ENCODE measurements around the gene PREX1. TPM values are rescaled to one million over a fixed set of nuclear protein-coding genes. Genes with fewer than 3 reads are reported as not detected.

PREX1 gene
- total RNA-seq, 2 experiments from 2014 or later, result 36.5 to 39.2 TPM

- Mint-ChIP-seq H3K27ac (no peak overlapping the region), H3K9me3 (ENCODE audit: low read depth) (no peaks in the 10 kb centered on the region), H3K27me3 (no peaks in the 10 kb centered on the region), H3K4me3 (no peak overlapping the region), H3K4me1 (peaks cover 16% of the 10 kb centered on the region), H3K36me3 (ENCODE audit: low read depth) (peaks cover 11% of the 10 kb centered on the region)
- intact Hi-C loops (cut with DNase I, micrococcal nuclease), result loop anchor here in 1 of 2 experiments (10.0 kb wide), 1 partner anchor 1431 kb away; no protein-coding TSS in a partner anchor
- ChIA-PET POLR2A (no interaction called here), CTCF (interaction anchor here (0.5 kb wide), 1 partner anchor 280 kb away, joined by 3 read pairs; no protein-coding TSS in a partner anchor)
- DNase-seq (no peak), ATAC-seq (no peak)
Observed at GRCh38 chr20:48625136-48625900, 202.5 kb downstream of the PREX1 start.

GRCh38 chr20:48624315-48625020, 203.3 kb downstream of the PREX1 start:
- POLR2A ChIA-PET, result interaction anchor here (0.8 kb wide), 1 partner anchor 61 kb away, joined by 6 read pairs; no protein-coding TSS in a partner anchor
- intact Hi-C loops (cut with DNase I, micrococcal nuclease), result loop anchor here (5.0 to 10.0 kb wide), 2 partner anchors 962 to 1430 kb away; no protein-coding TSS in a partner anchor

DNA sequence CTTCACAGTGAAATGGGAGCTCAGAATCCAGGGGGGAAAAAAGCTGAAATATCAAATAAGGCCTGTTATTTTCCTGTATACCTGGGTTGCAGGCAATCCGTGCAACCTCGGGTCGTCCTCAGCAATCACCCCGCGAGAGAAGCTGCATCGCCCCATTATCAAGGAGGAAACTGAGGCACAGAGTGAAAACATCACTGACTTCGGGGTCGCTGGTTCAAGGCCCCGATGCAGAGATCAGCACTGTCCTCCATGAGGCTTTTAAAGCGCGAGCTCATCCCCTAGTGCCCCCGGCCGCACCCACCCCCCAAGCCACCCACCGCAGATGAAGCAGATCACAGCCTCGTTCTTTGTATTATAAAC, 203.9 kb downstream of the PREX1 start:
- no peaks in the 10 kb centered on the region for H3K9me3 Mint-ChIP-seq (ENCODE audit: low read depth)
- no peaks in the 10 kb centered on the region for H3K27me3 Mint-ChIP-seq
- no peak for DNase-seq
- peaks cover 16% of the 10 kb centered on the region for H3K4me1 Mint-ChIP-seq
- ChIA-PET POLR2A (interaction anchor here (0.8 kb wide), 1 partner anchor 60 kb away, joined by 6 read pairs; no protein-coding TSS in a partner anchor), CTCF (interaction anchor here (0.8 kb wide), 1 partner anchor 433 kb away, joined by 3 read pairs; no protein-coding TSS in a partner anchor)
- intact Hi-C loops (cut with DNase I, micrococcal nuclease), result loop anchor here (5.0 to 10.0 kb wide), 2 partner anchors 962 to 1429 kb away; no protein-coding TSS in a partner anchor
- no peak overlapping the region for H3K27ac Mint-ChIP-seq
- H3K4me3 Mint-ChIP-seq, result no peak overlapping the region
- H3K36me3 Mint-ChIP-seq (ENCODE audit: low read depth), result peaks cover 11% of the 10 kb centered on the region
- no peak for ATAC-seq

More at GRCh38 chr20:48624315-48625020, 203.3 kb downstream of the PREX1 start:
- H3K9me3 Mint-ChIP-seq (ENCODE audit: low read depth), result no peaks in the 10 kb centered on the region
- H3K4me1 Mint-ChIP-seq, result peaks cover 16% of the 10 kb centered on the region
- no peaks in the 10 kb centered on the region for H3K27me3 Mint-ChIP-seq
- DNase-seq, result no peak
- H3K36me3 Mint-ChIP-seq (ENCODE audit: low read depth), result peaks cover 11% of the 10 kb centered on the region
- no peak for ATAC-seq
- CTCF ChIA-PET, result interaction anchor here (0.5 to 0.8 kb wide), 2 partner anchors 281 to 432 kb away, joined by 3 read pairs; no protein-coding TSS in a partner anchor
- H3K27ac Mint-ChIP-seq, result no peak overlapping the region
- no peak overlapping the region for H3K4me3 Mint-ChIP-seq

DNA sequence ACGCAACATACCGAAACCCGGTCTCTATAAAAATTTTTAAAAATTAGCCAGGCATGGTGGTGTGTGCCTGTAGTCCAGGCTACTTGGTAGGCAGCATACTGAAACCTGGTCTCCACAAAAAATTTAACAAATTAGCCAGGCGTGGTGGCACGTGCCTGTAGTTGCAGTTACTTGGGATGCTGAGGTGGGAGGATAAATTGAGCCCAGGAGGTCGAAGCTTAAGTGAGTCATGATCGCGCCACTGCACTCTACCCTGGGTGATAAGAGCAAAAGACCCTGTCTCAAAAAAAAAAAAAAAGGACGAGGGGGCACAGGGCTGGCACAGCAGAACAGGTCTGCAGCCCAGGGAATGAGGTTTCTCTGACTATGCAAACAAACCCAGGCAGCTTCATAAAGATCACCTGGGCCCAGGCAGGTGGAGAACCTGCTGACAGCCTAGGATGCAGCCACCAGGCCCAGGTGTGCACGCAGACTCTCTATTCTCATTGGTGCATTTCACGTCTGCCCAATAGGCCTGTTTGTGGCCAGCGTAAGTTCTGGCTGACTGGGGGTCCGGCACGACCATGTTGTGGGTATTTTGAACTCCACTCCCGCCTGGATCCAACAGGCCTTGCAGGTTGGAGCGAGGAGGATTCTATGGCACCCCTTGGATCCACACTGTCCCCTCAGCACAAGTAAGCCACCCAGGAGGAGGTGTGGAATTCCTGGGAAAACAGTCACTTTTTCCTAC, 204.5 kb downstream of the PREX1 start:
- intact Hi-C loops (cut with DNase I, micrococcal nuclease), result loop anchor here (5.0 to 10.0 kb wide), 2 partner anchors 961 to 1429 kb away; no protein-coding TSS in a partner anchor
- DNase-seq (no peak), ATAC-seq (no peak)
- POLR2A ChIA-PET, result interaction anchor here (0.8 kb wide), 1 partner anchor 60 kb away, joined by 6 read pairs; no protein-coding TSS in a partner anchor
- Mint-ChIP-seq H3K27ac (no peak overlapping the region), H3K4me1 (peaks cover 16% of the 10 kb centered on the region), H3K4me3 (no peak overlapping the region), H3K9me3 (ENCODE audit: low read depth) (no peaks in the 10 kb centered on the region), H3K36me3 (ENCODE audit: low read depth) (peaks cover 11% of the 10 kb centered on the region), H3K27me3 (no peaks in the 10 kb centered on the region)
- CTCF ChIA-PET, result interaction anchor here (0.8 kb wide), 1 partner anchor 434 kb away, joined by 3 read pairs; no protein-coding TSS in a partner anchor

DNA sequence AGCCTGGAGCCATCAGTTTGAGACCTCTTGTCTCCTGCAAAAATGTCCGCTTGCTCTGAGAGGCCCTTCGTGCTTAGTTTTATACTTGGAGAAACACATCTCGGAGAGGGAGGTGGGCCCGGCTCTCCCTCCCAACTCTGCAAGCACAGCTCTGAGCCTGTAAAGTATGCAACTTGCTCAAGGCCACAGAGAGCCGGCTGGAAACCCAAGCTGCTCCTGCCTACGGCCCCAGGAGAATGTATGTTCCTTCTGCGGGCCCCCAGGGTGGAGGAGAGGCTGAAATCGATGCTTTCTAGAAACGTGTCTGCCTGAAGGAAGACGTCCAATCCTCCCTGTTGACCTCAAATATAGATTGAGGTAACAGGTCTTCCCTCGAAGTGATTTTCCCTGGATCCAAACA, 205.4 kb downstream of the PREX1 start:
- no peak overlapping the region for H3K27ac Mint-ChIP-seq

DNA sequence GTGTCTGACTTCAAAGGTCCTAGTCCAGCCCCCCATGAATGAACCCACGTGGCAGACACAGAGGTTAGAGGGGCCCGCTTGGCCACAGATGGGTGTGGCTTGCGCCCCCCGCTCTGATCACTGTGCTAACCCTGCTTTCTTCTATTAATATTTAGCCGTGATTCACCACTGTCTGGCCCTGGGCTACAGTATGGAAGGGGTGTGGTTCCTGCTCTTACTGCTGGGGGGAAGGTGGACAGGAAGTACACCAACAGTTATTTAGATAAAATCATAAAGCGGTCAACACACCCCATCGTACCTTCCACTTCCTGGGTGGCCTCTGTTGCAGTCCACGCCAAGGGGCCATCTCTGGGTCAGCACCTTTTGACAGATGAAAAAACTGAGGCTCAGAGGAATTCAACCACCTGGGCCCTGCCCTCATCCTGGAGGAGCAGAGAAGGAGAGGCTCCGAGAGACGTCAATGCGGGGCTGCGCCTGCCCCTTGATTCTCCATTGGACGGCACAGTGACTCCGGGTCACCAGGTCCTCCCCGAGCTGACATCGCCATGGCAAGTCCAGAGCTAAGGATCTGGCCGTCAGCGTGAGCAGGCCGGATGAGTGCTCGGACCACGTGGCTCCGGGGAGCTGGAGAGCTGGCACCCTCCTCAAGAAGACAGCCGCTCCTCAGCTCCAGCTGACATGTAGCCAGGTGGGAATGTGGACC, 206.3 kb downstream of the PREX1 start:
- H3K9me3 Mint-ChIP-seq (ENCODE audit: low read depth), result no peaks in the 10 kb centered on the region
- ChIA-PET POLR2A (no interaction called here), CTCF (interaction anchor here (0.7 to 2.1 kb wide), 24 partner anchors 8 to 961 kb away, joined by 3 to 43 read pairs (median 5); no protein-coding TSS in a partner anchor)
- no peak for ATAC-seq
- no peak overlapping the region for H3K27ac Mint-ChIP-seq
- H3K36me3 Mint-ChIP-seq (ENCODE audit: low read depth), result peaks cover 9% of the 10 kb centered on the region
- peaks cover 10% of the 10 kb centered on the region for H3K4me1 Mint-ChIP-seq
- no peaks in the 10 kb centered on the region for H3K27me3 Mint-ChIP-seq
- DNase-seq, result no peak
- no peak overlapping the region for H3K4me3 Mint-ChIP-seq
- intact Hi-C loops (cut with DNase I, micrococcal nuclease), result loop anchor here (1.0 to 10.0 kb wide), 6 partner anchors 271 to 1427 kb away; no protein-coding TSS in a partner anchor

More for the DNA sequence above, 205.4 kb downstream of the PREX1 start:
- ATAC-seq (no peak), DNase-seq (no peak)
- CTCF ChIA-PET, result interaction anchor here (1.0 kb wide), 2 partner anchors 945 to 962 kb away, joined by 3 to 4 read pairs; no protein-coding TSS in a partner anchor
- H3K9me3 Mint-ChIP-seq (ENCODE audit: low read depth), result no peaks in the 10 kb centered on the region
- no peaks in the 10 kb centered on the region for H3K27me3 Mint-ChIP-seq
- POLR2A ChIA-PET, result no interaction called here
- peaks cover 11% of the 10 kb centered on the region for H3K36me3 Mint-ChIP-seq (ENCODE audit: low read depth)
- intact Hi-C loops (cut with DNase I, micrococcal nuclease), result loop anchor here (5.0 to 10.0 kb wide), 2 partner anchors 960 to 1428 kb away; no protein-coding TSS in a partner anchor
- H3K4me1 Mint-ChIP-seq, result peaks cover 16% of the 10 kb centered on the region
- no peak overlapping the region for H3K4me3 Mint-ChIP-seq

DNA sequence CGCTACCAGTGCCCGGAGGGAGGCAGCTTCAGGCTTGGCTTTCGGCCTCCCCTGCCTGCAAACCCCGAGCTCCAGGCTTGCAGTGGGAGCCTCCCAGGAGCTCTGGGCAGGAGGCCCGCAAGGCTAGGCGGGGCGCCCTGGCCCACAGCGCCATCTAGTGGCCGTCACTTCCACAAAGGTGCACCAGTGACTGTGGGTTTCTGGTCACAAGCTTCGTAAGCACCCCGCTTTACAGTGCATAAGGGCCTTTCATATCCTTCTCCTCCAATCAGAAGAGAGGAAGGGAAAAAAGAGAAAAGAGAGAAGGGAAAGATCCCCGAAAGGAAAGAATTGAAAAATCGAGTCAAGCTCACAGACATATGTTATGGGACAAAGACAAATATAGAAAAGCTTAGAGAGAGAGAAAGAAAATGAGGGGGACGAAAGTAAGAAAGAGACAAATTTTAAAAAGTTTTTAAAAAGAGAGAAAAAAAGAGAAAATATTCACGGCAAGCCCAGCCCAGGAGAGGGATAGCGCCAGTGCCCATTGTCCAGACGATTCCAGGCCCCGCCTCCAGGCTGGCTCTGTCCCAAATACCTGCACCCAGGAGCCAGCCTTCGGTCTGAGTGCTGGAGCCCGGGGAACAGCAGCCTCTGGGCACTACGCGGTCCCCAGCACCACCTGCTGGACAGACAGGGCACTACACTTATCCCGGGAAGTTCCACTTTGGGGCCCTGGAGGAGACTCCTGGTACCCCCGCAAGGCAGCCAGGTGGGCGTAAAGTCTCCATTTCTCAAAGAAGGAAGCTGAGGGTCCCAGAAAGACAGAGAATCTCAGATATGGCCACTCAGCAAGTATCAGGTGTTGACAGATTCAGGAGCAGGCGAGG, 207.1 kb downstream of the PREX1 start:
- no peaks in the 10 kb centered on the region for H3K9me3 Mint-ChIP-seq (ENCODE audit: low read depth)
- H3K27me3 Mint-ChIP-seq, result no peaks in the 10 kb centered on the region
- H3K36me3 Mint-ChIP-seq (ENCODE audit: low read depth), result peaks cover 4% of the 10 kb centered on the region
- ATAC-seq (peak; percentile 94), DNase-seq (peak; percentile 90)
- intact Hi-C loops (cut with DNase I, micrococcal nuclease), result loop anchor here (1.0 to 10.0 kb wide), 8 partner anchors 270 to 1426 kb away; no protein-coding TSS in a partner anchor
- H3K4me1 Mint-ChIP-seq, result peaks cover 7% of the 10 kb centered on the region
- H3K4me3 Mint-ChIP-seq, result peak overlapping the region; percentile 32
- CTCF ChIA-PET, result interaction anchor here (0.5 to 2.1 kb wide), 73 partner anchors 9 to 1863 kb away, joined by 3 to 43 read pairs (median 4); no protein-coding TSS in a partner anchor
- peak overlapping the region; percentile 10 for H3K27ac Mint-ChIP-seq
- POLR2A ChIA-PET, result interaction anchor here (0.6 to 0.7 kb wide), 2 partner anchors 104 to 248 kb away, joined by 5 to 8 read pairs; no protein-coding TSS in a partner anchor

GRCh38 chr20:48620154-48620506, 207.7 kb downstream of the PREX1 start:
- DNase-seq (no peak), ATAC-seq (no peak)
- Mint-ChIP-seq H3K36me3 (ENCODE audit: low read depth) (peaks cover 2% of the 10 kb centered on the region), H3K4me1 (peaks cover 7% of the 10 kb centered on the region), H3K9me3 (ENCODE audit: low read depth) (no peaks in the 10 kb centered on the region), H3K27ac (no peak overlapping the region), H3K27me3 (no peaks in the 10 kb centered on the region), H3K4me3 (no peak overlapping the region)
- CTCF ChIA-PET, result interaction anchor here (0.6 to 2.1 kb wide), 68 partner anchors 9 to 1862 kb away, joined by 3 to 43 read pairs (median 4); no protein-coding TSS in a partner anchor
- intact Hi-C loops (cut with DNase I, micrococcal nuclease), result loop anchor here (1.0 to 10.0 kb wide), 6 partner anchors 269 to 1425 kb away; no protein-coding TSS in a partner anchor
- POLR2A ChIA-PET, result interaction anchor here (0.6 to 0.7 kb wide), 2 partner anchors 105 to 249 kb away, joined by 5 to 8 read pairs; no protein-coding TSS in a partner anchor
